Left ventricle myocardium inferior (tissue), 1 donor: ENCODE results near the gene CSE1L. TPM values are rescaled to one million over a fixed set of nuclear protein-coding genes. Genes with fewer than 3 reads are reported as not detected.

ENCODE experiments used
- DNase-seq: peaks from one replicate; pipeline ENCODE4 v3.0.0-alpha.2; 2020
- H3K27ac ChIP-seq: fragments of 200-600 bp; replicated peaks from 2 replicates; pipeline ENCODE4 v1.8.0; 2021
- H3K27me3 ChIP-seq: fragments of 200-600 bp; 2 replicates; pipeline ENCODE4 v1.8.0; 2021; ENCODE audit warnings: low read depth
- H3K36me3 ChIP-seq: fragments of 200-600 bp; 2 replicates; pipeline ENCODE4 v1.8.0; 2021
- H3K4me1 ChIP-seq: fragments of 200-600 bp; 2 replicates; pipeline ENCODE4 v1.8.0; 2021
- H3K4me3 ChIP-seq: fragments of 200-600 bp; 2 replicates; pipeline ENCODE4 v1.8.0; 2021; ENCODE audit warnings: mild to moderate bottlenecking, moderate library complexity
- H3K9me3 ChIP-seq: fragments of 200-600 bp; replicated peaks from 2 replicates; pipeline ENCODE4 v1.8.0; 2021
- intact Hi-C: fragments of 100-400 bp; cut with micrococcal nuclease; formaldehyde crosslinking; loops from one replicate; pipeline ENCODE4 v1.11.0; 2022
- total RNA-seq: library from RNA; stranded (reverse); fragmentation: NEBNext Ultra II Directional; extraction: Animal tissue kit (Norgen Biotek cat#: 25700); gene quantifications from one replicate; pipeline ENCODE4 v1.2.1, GENCODE V29; 2021
- TF ChIP-seq, protein P1 (sequence below): fragments of 200-600 bp; IDR thresholded peaks from 2 replicates; pipeline ENCODE4 v1.8.0; 2021; ENCODE audit warnings: antibody characterized with exemption, mild to moderate bottlenecking, borderline replicate concordance
- donor health status: DM: no; HTN: yes; CAD: no; lungs with severe emphysema.

The CSE1L gene
- total RNA-seq, 1 donor from 2014 or later = 38.2 TPM

GRCh38 chr20:49032455-49032854, 13.7 kb upstream of the CSE1L start:
- peaks cover 69% of the 10 kb centered on the region for H3K36me3 ChIP-seq

GRCh38 chr20:49034070-49034732, 11.9 kb upstream of the CSE1L start:
- Histone ChIP-seq H3K9me3 (no peaks in the 10 kb centered on the region), H3K27ac (no peak overlapping the region), H3K27me3 (no peaks in the 10 kb centered on the region), H3K4me3 (no peak overlapping the region), H3K4me1 (no peaks in the 10 kb centered on the region), H3K36me3 (peaks cover 52% of the 10 kb centered on the region)
- DNase-seq = no peak
- TF ChIP-seq, protein P1, sequence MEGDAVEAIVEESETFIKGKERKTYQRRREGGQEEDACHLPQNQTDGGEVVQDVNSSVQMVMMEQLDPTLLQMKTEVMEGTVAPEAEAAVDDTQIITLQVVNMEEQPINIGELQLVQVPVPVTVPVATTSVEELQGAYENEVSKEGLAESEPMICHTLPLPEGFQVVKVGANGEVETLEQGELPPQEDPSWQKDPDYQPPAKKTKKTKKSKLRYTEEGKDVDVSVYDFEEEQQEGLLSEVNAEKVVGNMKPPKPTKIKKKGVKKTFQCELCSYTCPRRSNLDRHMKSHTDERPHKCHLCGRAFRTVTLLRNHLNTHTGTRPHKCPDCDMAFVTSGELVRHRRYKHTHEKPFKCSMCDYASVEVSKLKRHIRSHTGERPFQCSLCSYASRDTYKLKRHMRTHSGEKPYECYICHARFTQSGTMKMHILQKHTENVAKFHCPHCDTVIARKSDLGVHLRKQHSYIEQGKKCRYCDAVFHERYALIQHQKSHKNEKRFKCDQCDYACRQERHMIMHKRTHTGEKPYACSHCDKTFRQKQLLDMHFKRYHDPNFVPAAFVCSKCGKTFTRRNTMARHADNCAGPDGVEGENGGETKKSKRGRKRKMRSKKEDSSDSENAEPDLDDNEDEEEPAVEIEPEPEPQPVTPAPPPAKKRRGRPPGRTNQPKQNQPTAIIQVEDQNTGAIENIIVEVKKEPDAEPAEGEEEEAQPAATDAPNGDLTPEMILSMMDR = no peak
- intact Hi-C loops = no loop called here

More at GRCh38 chr20:49032455-49032854, 13.7 kb upstream of the CSE1L start:
- H3K27ac ChIP-seq = no peak overlapping the region
- H3K4me1 ChIP-seq = no peaks in the 10 kb centered on the region
- TF ChIP-seq, protein P1 = no peak
- intact Hi-C loops = no loop called here
- no peaks in the 10 kb centered on the region for H3K27me3 ChIP-seq
- H3K4me3 ChIP-seq = no peak overlapping the region
- no peaks in the 10 kb centered on the region for H3K9me3 ChIP-seq
- no peak for DNase-seq

GRCh38 chr20:49037962-49038387, 8.1 kb upstream of the CSE1L start:
- H3K4me3 ChIP-seq = no peak overlapping the region
- peaks cover 22% of the 10 kb centered on the region for H3K36me3 ChIP-seq
- H3K9me3 ChIP-seq = no peaks in the 10 kb centered on the region
- no peak overlapping the region for H3K27ac ChIP-seq
- no peak for DNase-seq
- no peaks in the 10 kb centered on the region for H3K27me3 ChIP-seq
- intact Hi-C loops = no loop called here
- no peaks in the 10 kb centered on the region for H3K4me1 ChIP-seq
- TF ChIP-seq, protein P1 = no peak

GRCh38 chr20:49039854-49040253, 6.3 kb upstream of the CSE1L start:
- no peak for DNase-seq
- H3K27ac ChIP-seq = no peak overlapping the region
- H3K36me3 ChIP-seq = peaks cover 3% of the 10 kb centered on the region
- TF ChIP-seq, protein P1 = no peak
- H3K27me3 ChIP-seq = no peaks in the 10 kb centered on the region
- H3K9me3 ChIP-seq = no peaks in the 10 kb centered on the region
- no peak overlapping the region for H3K4me3 ChIP-seq
- H3K4me1 ChIP-seq = peaks cover under 1% of the 10 kb centered on the region
- intact Hi-C loops = no loop called here

- H3K27ac ChIP-seq = no peak overlapping the region
- no peak for DNase-seq
- peaks cover 30% of the 10 kb centered on the region for H3K4me1 ChIP-seq
- no peaks in the 10 kb centered on the region for H3K9me3 ChIP-seq
- H3K4me3 ChIP-seq = no peak overlapping the region
- TF ChIP-seq, protein P1 = no peak
- H3K36me3 ChIP-seq = no peaks in the 10 kb centered on the region
- no peaks in the 10 kb centered on the region for H3K27me3 ChIP-seq
- intact Hi-C loops = no loop called here
Observed at GRCh38 chr20:49043000-49043399, 3.1 kb upstream of the CSE1L start.
